ENCODE results near the gene BMAL2.

- no peak for TF ChIP-seq POLR2A (IDR thresholded peaks at IDR 0.05)
- TF ChIP-seq CTCF (IDR thresholded peaks at IDR 0.05), result no peak
Measured at GRCh38 chr12:27340971-27341370, 8.3 kb downstream of the BMAL2 start.

Measured in sigmoid colon (tissue), 3 donors.